ENCODE data around the gene FOSL2.

- TF ChIP-seq, protein P1, sequence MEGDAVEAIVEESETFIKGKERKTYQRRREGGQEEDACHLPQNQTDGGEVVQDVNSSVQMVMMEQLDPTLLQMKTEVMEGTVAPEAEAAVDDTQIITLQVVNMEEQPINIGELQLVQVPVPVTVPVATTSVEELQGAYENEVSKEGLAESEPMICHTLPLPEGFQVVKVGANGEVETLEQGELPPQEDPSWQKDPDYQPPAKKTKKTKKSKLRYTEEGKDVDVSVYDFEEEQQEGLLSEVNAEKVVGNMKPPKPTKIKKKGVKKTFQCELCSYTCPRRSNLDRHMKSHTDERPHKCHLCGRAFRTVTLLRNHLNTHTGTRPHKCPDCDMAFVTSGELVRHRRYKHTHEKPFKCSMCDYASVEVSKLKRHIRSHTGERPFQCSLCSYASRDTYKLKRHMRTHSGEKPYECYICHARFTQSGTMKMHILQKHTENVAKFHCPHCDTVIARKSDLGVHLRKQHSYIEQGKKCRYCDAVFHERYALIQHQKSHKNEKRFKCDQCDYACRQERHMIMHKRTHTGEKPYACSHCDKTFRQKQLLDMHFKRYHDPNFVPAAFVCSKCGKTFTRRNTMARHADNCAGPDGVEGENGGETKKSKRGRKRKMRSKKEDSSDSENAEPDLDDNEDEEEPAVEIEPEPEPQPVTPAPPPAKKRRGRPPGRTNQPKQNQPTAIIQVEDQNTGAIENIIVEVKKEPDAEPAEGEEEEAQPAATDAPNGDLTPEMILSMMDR (IDR thresholded peaks at IDR 0.05; ENCODE audit: low read length), result no peak
- TF ChIP-seq EZH2 (IDR thresholded peaks at IDR 0.05; ENCODE audit: borderline replicate concordance, low read length), result no peak
Observed at GRCh38 chr2:28437918-28438317, 45.3 kb downstream of the FOSL2 start.
